A549 (cell line): ENCODE data around the gene CPT1B. TPM values are rescaled to one million over a fixed set of nuclear protein-coding genes. Genes with fewer than 3 reads are reported as not detected.
A peak's percentile ranks its signal among the peaks of the same experiment; 100 is the strongest.

Experiments used
- ATAC-seq, 2 experiments: fragments of 200-7000 bp in 1 of 2; fragments of >200 bp in 1 of 2; cut with Nextera tagmentation in 1 of 2; cut with Tn5 transposase in 1 of 2; 3 replicates each; pipeline versions ENCODE4 v1.8.0 to v1.9.1; 2018 to 2020; ENCODE audit warnings: mild to moderate bottlenecking in 1 of 2, moderate library complexity in 1 of 2
- CTCF ChIA-PET: fragments of 300-600 bp; sonication (Branson Sonifier 250); formaldehyde crosslinking; extraction: SDS; loops from one replicate; lab custom pipeline; 2021; ENCODE audit warnings: antibody characterized with exemption, inconsistent platforms; lab: Yijun Ruan, JAX
- POLR2A ChIA-PET: fragments of 350-600 bp; formaldehyde crosslinking; extraction: SDS; loops from one replicate; lab custom pipeline; 2021; ENCODE audit warnings: antibody characterized with exemption, inconsistent platforms; lab: Yijun Ruan, JAX
- DNase-seq, 2 experiments: peaks; one replicate each; pipeline versions ENCODE4 v3.0.0 to v3.0.0-alpha.2; 2011 to 2016; ENCODE audit warnings: low read depth in 1 of 2, low spot score in 1 of 2
- FAIRE-seq: peaks from 2 replicates; lab custom pipeline; 2011; peaks lifted over from hg19 to GRCh38; lab: Jason Lieb, UNC
- H3K27ac ChIP-seq, 2 experiments: fragments of >200 bp; sonication (Bioruptor Twin); formaldehyde crosslinking; 3 replicates each; pipeline ENCODE4 v1.5.1; 2016 to 2017
- H3K4me1 ChIP-seq: fragments of >200 bp; sonication (Bioruptor Twin); formaldehyde crosslinking; 3 replicates; pipeline ENCODE4 v1.6.1; 2016
- H3K4me2 ChIP-seq: fragments of >200 bp; sonication (Bioruptor Twin); formaldehyde crosslinking; 3 replicates; pipeline ENCODE4 v1.6.1; 2016
- H3K4me3 ChIP-seq: fragments of >200 bp; sonication (Bioruptor Twin); formaldehyde crosslinking; 3 replicates; pipeline ENCODE4 v1.5.1; 2016
- H3K9me3 ChIP-seq: fragments of >200 bp; sonication (Bioruptor Twin); formaldehyde crosslinking; 3 replicates; pipeline ENCODE4 v1.6.1; 2016
- ATOH8 ChIP-seq: fragments of 250-450 bp; sonication (Bioruptor Pico); IDR thresholded peaks from 2 replicates; pipeline ENCODE4 v1.5.0; 2020; ENCODE audit warnings: low read depth, mild to moderate bottlenecking, moderate library complexity
- CBX2 ChIP-seq: fragments of 200-600 bp; sonication (generic); IDR thresholded peaks from 2 replicates; pipeline ENCODE4 v1.6.1; 2016; ENCODE audit warnings: low read depth, mild to moderate bottlenecking, borderline replicate concordance
- CEBPB ChIP-seq, 2 experiments: fragments of >200 bp in 1 of 2; sonication (Bioruptor Twin) in 1 of 2; formaldehyde crosslinking in 1 of 2; IDR thresholded peaks; 2 replicates each; pipeline ENCODE4 v1.6.1; 2012 to 2016
- CHD2 ChIP-seq: fragments of 150-350 bp; IDR thresholded peaks from 2 replicates; pipeline ENCODE4 v1.6.1; 2014; ENCODE audit warnings: low read length; ENCODE audit not compliant: partially characterized antibody
- EHMT2 ChIP-seq: fragments of 200-600 bp; sonication (generic); IDR thresholded peaks from 2 replicates; pipeline ENCODE4 v1.6.1; 2016; ENCODE audit warnings: antibody characterized with exemption, low read depth, mild to moderate bottlenecking, moderate library complexity
- ELK1 ChIP-seq: fragments of 150-350 bp; IDR thresholded peaks from 2 replicates; pipeline ENCODE4 v1.6.1; 2014; ENCODE audit warnings: low read depth, mild to moderate bottlenecking, low read length
- EP300 ChIP-seq, 2 experiments: fragments of >200 bp; sonication (Bioruptor Twin); formaldehyde crosslinking; IDR thresholded peaks; 2 replicates in 1 of 2; 3 replicates in 1 of 2; pipeline ENCODE4 v1.6.1; 2016 to 2017
- ESRRA ChIP-seq: fragments of 150-350 bp; IDR thresholded peaks from 2 replicates; pipeline ENCODE4 v1.6.1; 2014; ENCODE audit warnings: mild to moderate bottlenecking, low read length, borderline replicate concordance
- FOXS1 ChIP-seq: fragments of 250-450 bp; sonication (Bioruptor Pico); IDR thresholded peaks from 2 replicates; pipeline ENCODE4 v1.5.0; 2020; ENCODE audit warnings: mild to moderate bottlenecking, moderate library complexity
- GATA3 ChIP-seq: IDR thresholded peaks from 2 replicates; pipeline ENCODE4 v1.6.1; 2012; ENCODE audit warnings: borderline replicate concordance
- HOXB13 ChIP-seq: fragments of 250-450 bp; sonication (Bioruptor Pico); IDR thresholded peaks from 2 replicates; pipeline ENCODE4 v1.5.0; 2020; ENCODE audit warnings: low read depth, mild to moderate bottlenecking, moderate library complexity
- MAZ ChIP-seq: fragments of 150-350 bp; IDR thresholded peaks from 2 replicates; pipeline ENCODE4 v1.6.1; 2014; ENCODE audit warnings: antibody characterized with exemption, low read depth, low read length, borderline replicate concordance
- NR3C1 ChIP-seq: fragments of >200 bp; sonication (Bioruptor Twin); formaldehyde crosslinking; IDR thresholded peaks from 3 replicates; pipeline ENCODE4 v1.6.1; 2017
- POLR2AphosphoS2 ChIP-seq: conservative IDR thresholded peaks from 2 replicates; pipeline ENCODE4 v1.6.1; 2012; ENCODE audit warnings: low read length, improper control_type of control experiment, inconsistent platforms
- SREBF2 ChIP-seq: fragments of 450-650 bp; IDR thresholded peaks from 2 replicates; pipeline ENCODE4 v1.6.1; 2014; ENCODE audit warnings: mild to moderate bottlenecking, moderate library complexity
- ZSCAN20 ChIP-seq: fragments of 250-450 bp; sonication (Bioruptor Pico); IDR thresholded peaks from 2 replicates; pipeline ENCODE4 v1.8.0; 2022; ENCODE audit warnings: mild to moderate bottlenecking, moderate library complexity
- WGBS: methylation state at CpG from one replicate; pipeline ENCODE4 v1.1.6; 2017; ENCODE audit errors: missing lambda C conversion rate; 5-methylcytosine and 5-hydroxymethylcytosine counted together
- polyA plus RNA-seq, 4 experiments: library from polyadenylated mRNA; depleted of rRNA in 3 of 4; stranded (reverse); fragments of >200 nt; fragmentation: RNase III in 1 of 4; extraction: RNeasy Plus Mini Kit Qiagen cat#74134 plus additional on column Dnase treatment in 1 of 4; gene quantifications; 2 replicates in 3 of 4; 3 replicates in 1 of 4; pipeline ENCODE4 v1.2.3, GENCODE V29; 2011 to 2017
- TF ChIP-seq, protein P1 (sequence below): fragments of 250-450 bp; sonication (Bioruptor Pico); IDR thresholded peaks from 2 replicates; pipeline ENCODE4 v1.5.0; 2021; ENCODE audit warnings: mild to moderate bottlenecking, moderate library complexity, borderline replicate concordance
- TF ChIP-seq, protein P2 (sequence below): fragments of >200 bp; sonication (Bioruptor Twin); formaldehyde crosslinking; IDR thresholded peaks from 3 replicates; pipeline ENCODE4 v1.5.1; 2016

CPT1B gene
- polyA plus RNA-seq, 2 of the 4 experiments (the other 2 are of a cell fraction) = 12.1 to 26.5 TPM

DNA sequence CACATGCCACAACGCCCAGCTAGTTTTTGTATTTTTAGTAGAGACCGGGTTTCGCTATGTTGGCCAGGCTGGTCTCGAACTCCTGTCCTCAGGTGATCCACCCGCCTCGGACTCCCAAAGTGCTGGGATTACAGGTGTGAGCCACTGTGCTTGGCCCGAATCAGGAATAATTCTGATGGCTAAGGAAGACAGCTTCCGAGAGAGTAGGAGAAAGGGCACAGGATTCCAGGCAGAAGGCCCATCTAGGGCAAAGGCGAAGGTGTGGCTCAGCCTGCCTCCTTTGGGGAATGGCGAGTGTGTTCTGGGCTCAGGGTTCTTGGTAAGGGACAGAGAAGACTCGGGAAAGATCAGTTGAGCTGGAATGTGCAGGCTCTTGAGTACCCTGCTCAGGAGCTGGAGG lies 13.9 kb downstream of the CPT1B start:
- POLR2A ChIA-PET = no interaction called here

GRCh38 chr22:50563413-50564160 lies 14.6 kb downstream of the CPT1B start:
- H3K4me2 ChIP-seq = peak overlapping the region; percentile 98
- ChIA-PET CTCF (interaction anchor here (0.6 to 4.8 kb wide), 27 partner anchors 8 to 291 kb away, joined by 3 to 53 read pairs (median 4); partner anchors contain the start of genes ARSA, CHKB, CPT1B and KLHDC7B), POLR2A (interaction anchor here (1.4 to 1.6 kb wide), 2 partner anchors 32 to 38 kb away, joined by 3 to 8 read pairs; partner anchors contain the start of gene SCO2)
- WGBS = 53% methylated on average over 17 of the region's 17 CpGs
- H3K4me3 ChIP-seq = peak overlapping the region; percentile 64
- peak overlapping the region; percentile 64 to 72 for H3K27ac ChIP-seq
- ATAC-seq = peak; percentile 12 to 19; a peak in 5 of 6 replicates
- no peak for TF ChIP-seq ZSCAN20
- TF ChIP-seq EP300 (IDR thresholded peaks at IDR 0.05) = no peak
- no peak for TF ChIP-seq GATA3
- TF ChIP-seq CEBPB (IDR thresholded peaks at IDR 0.05) = no peak
- TF ChIP-seq MAZ = no peak
- no peak for TF ChIP-seq EHMT2
- TF ChIP-seq, protein P1, sequence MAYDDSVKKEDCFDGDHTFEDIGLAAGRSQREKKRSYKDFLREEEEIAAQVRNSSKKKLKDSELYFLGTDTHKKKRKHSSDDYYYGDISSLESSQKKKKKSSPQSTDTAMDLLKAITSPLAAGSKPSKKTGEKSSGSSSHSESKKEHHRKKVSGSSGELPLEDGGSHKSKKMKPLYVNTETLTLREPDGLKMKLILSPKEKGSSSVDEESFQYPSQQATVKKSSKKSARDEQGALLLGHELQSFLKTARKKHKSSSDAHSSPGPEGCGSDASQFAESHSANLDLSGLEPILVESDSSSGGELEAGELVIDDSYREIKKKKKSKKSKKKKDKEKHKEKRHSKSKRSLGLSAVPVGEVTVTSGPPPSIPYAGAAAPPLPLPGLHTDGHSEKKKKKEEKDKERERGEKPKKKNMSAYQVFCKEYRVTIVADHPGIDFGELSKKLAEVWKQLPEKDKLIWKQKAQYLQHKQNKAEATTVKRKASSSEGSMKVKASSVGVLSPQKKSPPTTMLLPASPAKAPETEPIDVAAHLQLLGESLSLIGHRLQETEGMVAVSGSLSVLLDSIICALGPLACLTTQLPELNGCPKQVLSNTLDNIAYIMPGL = no peak
- TF ChIP-seq ELK1 = no peak
- TF ChIP-seq ESRRA = no peak
- TF ChIP-seq ATOH8 (CRISPR knock-in tag) = no peak
- no peak for TF ChIP-seq SREBF2
- TF ChIP-seq CHD2 = no peak
- TF ChIP-seq HOXB13 (CRISPR knock-in tag) = no peak
- no peak for TF ChIP-seq POLR2AphosphoS2
- TF ChIP-seq CBX2 = no peak
- TF ChIP-seq NR3C1 = no peak
- TF ChIP-seq, protein P2, sequence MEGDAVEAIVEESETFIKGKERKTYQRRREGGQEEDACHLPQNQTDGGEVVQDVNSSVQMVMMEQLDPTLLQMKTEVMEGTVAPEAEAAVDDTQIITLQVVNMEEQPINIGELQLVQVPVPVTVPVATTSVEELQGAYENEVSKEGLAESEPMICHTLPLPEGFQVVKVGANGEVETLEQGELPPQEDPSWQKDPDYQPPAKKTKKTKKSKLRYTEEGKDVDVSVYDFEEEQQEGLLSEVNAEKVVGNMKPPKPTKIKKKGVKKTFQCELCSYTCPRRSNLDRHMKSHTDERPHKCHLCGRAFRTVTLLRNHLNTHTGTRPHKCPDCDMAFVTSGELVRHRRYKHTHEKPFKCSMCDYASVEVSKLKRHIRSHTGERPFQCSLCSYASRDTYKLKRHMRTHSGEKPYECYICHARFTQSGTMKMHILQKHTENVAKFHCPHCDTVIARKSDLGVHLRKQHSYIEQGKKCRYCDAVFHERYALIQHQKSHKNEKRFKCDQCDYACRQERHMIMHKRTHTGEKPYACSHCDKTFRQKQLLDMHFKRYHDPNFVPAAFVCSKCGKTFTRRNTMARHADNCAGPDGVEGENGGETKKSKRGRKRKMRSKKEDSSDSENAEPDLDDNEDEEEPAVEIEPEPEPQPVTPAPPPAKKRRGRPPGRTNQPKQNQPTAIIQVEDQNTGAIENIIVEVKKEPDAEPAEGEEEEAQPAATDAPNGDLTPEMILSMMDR = no peak
- no peak for DNase-seq
- no peak for FAIRE-seq
- H3K9me3 ChIP-seq = no peaks in the 10 kb centered on the region
- no peaks in the 10 kb centered on the region for H3K4me1 ChIP-seq

More for the DNA sequence above, 13.9 kb downstream of the CPT1B start:
- Histone ChIP-seq H3K4me2 (no peak overlapping the region), H3K4me3 (no peak overlapping the region), H3K4me1 (no peaks in the 10 kb centered on the region), H3K27ac (no peak overlapping the region)
- WGBS = 77% methylated on average over 11 of the region's 11 CpGs
- CTCF ChIA-PET = interaction anchor here (0.7 to 4.8 kb wide), 7 partner anchors 12 to 57 kb away, joined by 3 to 53 read pairs (median 19); partner anchors contain the start of genes CPT1B, KLHDC7B, SCO2 and TYMP
- no peak for ATAC-seq
- DNase-seq = no peak
- TF ChIP-seq NR3C1 (no peak), FOXS1 (no peak)
- TF ChIP-seq, protein P1 = no peak
- TF ChIP-seq, all 56 proteins: peak for 0
- no peak for FAIRE-seq
- no peaks in the 10 kb centered on the region for H3K9me3 ChIP-seq
